HG03457 (cell line): Measurements from ENCODE around the gene OR2V1.
"Not testable (repeated sequence)": the region's sequence is repeated elsewhere in the genome, so short reads cannot be mapped to it uniquely, and the experiment has no call there.

Experiments used
- ATAC-seq: cut with Tn5 transposase; IDR thresholded peaks from one replicate; pipeline ENCODE4 v1.9.1; 2021; ENCODE audit warnings: moderate number of reproducible peaks; ENCODE audit not compliant: unreplicated experiment

OR2V1 gene

GRCh38 chr5:181129601-181130000 is 1.4 kb downstream of the OR2V1 start:
- no peak for ATAC-seq

- no peak for ATAC-seq
Observed at GRCh38 chr5:181127907-181128626, 2.9 kb downstream of the OR2V1 start.

DNA sequence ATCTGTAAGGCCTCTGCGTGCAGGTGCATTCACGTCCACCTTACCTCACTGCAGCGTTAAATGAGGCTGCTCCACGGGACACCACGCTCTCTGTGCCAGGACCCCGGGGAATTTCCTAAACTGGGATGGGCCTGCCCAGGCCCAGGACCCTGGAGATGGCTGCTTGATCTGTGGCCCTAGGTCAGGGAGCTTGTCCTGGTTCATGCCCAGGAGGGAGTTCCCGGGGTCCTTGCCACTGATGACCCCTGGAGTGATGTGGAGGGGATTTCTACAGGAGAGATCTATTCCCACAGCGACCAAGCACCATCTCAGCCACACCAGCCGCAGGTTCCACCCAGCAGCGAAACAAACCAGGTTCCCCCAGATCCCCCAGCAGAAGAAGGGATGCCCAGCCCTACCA is 3.5 kb downstream of the OR2V1 start:
- ATAC-seq = no peak

DNA sequence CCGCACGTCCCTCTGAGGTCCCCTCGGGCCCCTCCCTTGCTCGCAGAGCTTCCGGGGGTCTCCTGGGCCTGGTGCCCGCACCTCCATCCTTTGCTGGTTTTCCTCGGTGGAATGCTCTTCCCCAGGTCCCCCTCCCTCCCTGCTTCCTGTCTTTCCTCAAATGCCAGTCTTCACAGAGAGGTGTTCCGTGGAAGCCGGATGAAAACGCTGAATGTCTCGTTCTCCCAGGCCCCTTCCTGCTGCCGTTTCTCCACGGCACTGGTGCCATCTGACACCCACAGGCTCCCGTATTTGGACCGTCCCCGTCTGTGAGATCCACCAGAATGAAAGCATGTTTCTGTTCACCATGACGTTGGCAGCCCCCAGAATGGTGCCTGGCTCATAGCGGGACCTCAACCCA is 4.1 kb downstream of the OR2V1 start:
- ATAC-seq = no peak

DNA sequence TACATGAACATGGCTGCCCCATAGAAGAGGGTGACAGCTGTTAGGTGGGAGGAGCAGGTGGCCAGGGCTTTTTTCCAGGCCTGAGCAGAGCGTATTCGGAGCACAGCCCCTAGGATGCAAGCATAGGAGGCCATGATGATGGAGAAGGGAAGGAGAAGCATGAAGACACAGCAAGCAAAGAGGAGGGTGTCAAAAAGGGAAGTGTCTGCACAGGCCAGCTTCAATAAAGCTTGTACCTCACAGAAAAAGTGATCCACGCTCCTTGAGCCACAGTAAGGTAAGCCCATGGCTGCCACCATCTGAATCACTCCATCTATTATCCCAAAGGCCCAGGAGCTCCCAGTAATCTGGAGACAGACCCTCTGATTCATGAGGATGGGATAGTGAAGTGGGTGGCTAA is 6.4 kb downstream of the OR2V1 start:
- no peak for ATAC-seq

GRCh38 chr5:181121675-181122561 is 9.1 kb downstream of the OR2V1 start:
- ATAC-seq = no peak

DNA sequence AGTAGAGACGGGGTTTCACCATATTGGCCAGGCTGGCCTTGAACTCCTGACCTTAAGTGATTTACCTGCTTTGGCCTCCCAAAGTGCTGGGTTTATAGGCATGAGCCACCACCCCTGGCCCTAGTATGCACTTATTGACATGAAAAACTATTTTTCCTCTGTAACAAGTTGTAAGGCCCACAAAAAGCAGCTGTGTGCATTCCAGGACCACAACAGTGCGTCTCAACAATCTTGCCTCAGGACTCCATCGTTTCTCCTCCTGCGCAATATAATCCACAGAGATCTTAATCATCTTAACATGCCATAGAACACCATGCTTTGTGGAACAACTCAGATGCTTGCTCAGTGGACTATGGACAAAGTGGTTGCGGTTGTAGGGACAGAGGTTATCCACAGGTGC is 10.2 kb downstream of the OR2V1 start:
- no peak for ATAC-seq

- ATAC-seq = no peak
Observed at GRCh38 chr5:181120306-181120705, 10.7 kb downstream of the OR2V1 start.

- ATAC-seq = no peak
Observed at GRCh38 chr5:181119105-181119504, 11.9 kb downstream of the OR2V1 start.

DNA sequence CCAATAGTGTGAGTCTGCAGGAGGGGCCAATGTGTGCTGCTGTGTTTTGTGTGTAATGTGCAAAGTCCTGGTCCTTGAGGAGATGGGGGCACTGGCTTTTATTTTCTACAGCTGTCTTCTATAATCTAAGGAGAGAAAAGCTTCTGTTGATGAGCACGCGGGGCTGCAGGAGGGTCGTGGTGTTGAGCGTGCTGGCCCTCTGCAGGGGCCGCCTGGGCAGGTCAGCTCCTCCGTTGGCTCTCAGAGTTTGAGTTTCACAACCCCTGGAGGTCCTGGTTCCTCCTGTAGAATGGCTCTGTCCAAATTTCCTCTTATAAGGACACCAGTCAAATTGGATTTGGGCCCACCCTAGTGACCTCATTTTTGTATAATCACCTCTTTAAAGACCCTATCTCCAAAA is 12.6 kb downstream of the OR2V1 start:
- no peak for ATAC-seq

- no peak for ATAC-seq
Observed at GRCh38 chr5:181114844-181115778, 15.9 kb downstream of the OR2V1 start.

- ATAC-seq = no peak
Observed at GRCh38 chr5:181114284-181114843, 16.6 kb downstream of the OR2V1 start.

DNA sequence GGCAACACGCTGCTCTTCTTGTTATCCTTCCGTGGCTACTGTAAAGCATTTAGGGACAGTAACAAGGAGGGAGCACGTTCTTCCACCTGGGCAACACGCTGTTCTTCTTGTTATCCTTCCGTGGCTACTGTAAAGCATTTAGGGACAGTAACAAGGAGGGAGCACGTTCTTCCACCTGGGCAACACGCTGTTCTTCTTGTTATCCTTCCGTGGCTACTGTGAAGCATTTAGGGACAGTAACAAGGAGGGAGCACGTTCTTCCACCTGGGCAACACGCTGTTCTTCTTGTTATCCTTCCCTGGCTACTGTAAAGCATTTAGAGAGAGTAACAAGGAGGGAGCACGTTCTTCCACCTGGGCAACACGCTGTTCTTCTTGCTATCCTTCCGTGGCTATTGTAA is 17.4 kb downstream of the OR2V1 start:
- not testable (repeated sequence) for ATAC-seq

- ATAC-seq = no peak
Observed at GRCh38 chr5:181112476-181112875, 18.5 kb downstream of the OR2V1 start.

- no peak for ATAC-seq
Observed at GRCh38 chr5:181111010-181111409, 20.0 kb downstream of the OR2V1 start.

DNA sequence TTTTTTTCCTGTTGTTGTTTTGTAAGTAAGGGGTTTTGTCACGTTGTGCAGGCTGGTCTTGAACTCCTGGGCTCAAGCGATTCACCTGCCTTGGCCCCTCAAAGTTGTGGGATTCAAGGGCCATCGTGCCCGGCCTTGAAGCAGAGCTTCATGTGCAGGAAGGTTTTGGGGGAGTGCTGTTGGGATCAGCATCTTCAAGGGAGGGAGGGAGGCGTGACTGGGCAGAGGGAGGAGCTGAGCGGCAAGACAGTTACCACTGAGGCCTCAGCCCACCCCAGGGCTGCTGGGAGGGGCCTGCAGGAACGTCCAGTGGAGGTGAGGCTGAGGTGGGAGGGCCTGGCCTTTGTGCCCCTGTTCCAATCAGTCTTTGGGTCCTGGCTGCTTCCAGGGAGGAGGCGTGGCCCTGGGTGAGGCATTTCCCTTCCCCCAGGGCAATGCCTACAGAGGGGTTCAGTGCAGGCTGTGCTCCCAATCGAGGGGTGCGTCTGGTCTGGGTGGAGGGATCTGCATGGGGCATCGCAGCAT is 21.4 kb downstream of the OR2V1 start:
- no peak for ATAC-seq

DNA sequence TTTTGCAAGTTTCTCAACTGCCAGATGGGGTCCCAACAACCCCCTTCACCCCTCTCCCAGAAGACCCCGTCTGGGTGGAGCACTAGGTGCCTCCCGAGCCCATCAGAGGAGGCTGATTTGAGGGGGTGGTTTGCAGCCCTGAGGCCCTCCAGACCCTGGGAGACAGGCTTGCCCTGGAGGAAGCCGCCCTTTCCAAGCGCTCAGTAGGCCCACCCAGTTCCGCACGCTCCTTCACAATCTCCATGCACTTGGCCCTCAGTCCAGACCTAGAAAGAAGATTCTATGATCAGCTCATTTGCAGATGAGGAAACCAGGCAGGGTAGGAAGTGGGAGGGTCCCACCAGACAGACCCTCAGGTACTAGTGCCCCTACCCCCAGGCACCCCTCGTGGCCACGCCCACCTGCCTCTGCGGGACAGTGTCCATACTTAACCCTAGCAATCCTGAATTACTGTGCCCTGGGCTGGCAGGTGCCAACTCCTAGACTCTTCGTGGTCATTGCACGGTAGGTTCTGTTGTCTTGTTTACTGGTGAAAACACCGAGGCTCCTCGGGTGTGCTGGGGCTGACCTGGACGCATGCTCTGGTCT is 22.3 kb downstream of the OR2V1 start:
- ATAC-seq = no peak

GRCh38 chr5:181107699-181108098 is 23.3 kb downstream of the OR2V1 start:
- ATAC-seq = no peak

GRCh38 chr5:181105391-181106025 is 25.5 kb downstream of the OR2V1 start:
- ATAC-seq = no peak
